ENCODE measurements around the gene WDR81. TPM values are rescaled to one million over a fixed set of nuclear protein-coding genes. Genes with fewer than 3 reads are reported as not detected.
"Not testable (repeated sequence)": the region's sequence is repeated elsewhere in the genome, so short reads cannot be mapped to it uniquely, and the experiment has no call there.

WDR81 gene
- total RNA-seq, 1 donor from 2014 or later, result 35.5 TPM

DNA sequence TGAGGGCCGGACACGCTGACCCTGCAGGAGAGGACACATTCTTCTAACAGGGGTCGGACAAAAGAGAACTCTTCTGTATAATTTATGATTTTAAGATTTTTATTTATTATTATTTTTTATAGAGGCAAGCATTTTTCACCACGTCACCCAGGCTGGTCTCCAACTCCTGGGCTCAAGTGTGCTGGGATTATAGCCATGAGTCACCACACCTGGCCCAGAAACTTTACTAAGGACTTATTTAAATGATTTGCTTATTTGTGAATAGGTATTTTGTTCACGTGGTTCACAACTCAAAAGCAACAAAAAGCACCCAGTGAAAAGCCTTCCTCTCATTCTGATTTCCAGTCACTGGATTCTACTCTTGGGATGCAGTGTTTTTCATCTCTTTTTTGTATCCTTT, 35.0 kb downstream of the WDR81 start:
- TF ChIP-seq, protein P1, sequence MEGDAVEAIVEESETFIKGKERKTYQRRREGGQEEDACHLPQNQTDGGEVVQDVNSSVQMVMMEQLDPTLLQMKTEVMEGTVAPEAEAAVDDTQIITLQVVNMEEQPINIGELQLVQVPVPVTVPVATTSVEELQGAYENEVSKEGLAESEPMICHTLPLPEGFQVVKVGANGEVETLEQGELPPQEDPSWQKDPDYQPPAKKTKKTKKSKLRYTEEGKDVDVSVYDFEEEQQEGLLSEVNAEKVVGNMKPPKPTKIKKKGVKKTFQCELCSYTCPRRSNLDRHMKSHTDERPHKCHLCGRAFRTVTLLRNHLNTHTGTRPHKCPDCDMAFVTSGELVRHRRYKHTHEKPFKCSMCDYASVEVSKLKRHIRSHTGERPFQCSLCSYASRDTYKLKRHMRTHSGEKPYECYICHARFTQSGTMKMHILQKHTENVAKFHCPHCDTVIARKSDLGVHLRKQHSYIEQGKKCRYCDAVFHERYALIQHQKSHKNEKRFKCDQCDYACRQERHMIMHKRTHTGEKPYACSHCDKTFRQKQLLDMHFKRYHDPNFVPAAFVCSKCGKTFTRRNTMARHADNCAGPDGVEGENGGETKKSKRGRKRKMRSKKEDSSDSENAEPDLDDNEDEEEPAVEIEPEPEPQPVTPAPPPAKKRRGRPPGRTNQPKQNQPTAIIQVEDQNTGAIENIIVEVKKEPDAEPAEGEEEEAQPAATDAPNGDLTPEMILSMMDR (IDR thresholded peaks at IDR 0.05; ENCODE audit: insufficient read depth, low read length, poor library complexity, severe bottlenecking), result no peak
- Histone ChIP-seq H3K36me3 (ENCODE audit: control insufficient read depth, insufficient read depth, low read length) (no peaks in the 10 kb centered on the region), H3K27me3 (ENCODE audit: control insufficient read depth, insufficient read depth, low read length) (no peaks in the 10 kb centered on the region), H3K4me3 (ENCODE audit: low read depth, low read length) (no peak overlapping the region)
- DNase-seq (ENCODE audit: low read depth), result no peak

DNA sequence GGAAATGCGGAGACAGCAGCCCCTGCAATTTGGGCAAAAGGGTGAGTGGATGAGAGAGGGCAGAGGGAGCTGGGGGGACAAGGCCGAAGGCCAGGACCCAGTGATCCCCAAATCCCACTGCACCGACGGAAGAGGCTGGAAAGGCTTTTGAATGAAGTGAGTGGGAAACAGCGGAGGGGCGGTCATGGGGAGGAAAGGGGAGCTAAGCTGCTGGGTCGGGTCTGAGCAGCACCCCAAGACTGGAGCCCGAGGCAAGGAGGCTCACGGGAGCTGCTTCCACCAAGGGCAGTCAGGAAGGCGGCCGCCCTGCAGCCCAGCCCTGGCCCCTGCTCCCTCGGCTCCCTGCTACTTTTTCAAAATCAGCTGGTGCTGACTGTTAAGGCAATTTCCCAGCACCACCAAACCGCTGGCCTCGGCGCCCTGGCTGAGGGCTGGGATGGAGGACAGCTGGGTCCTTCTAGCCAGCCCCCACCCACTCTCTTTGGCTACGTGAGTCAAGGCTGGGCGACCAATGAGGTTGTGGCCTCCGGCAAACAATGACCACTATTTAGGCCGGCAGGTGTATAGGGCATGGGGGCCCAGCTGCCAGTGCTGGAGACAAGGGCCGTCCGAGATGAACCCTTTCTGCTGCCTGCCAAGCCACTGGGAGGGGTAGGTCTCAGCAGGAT, 37.9 kb downstream of the WDR81 start:
- TF ChIP-seq, protein P1 (IDR thresholded peaks at IDR 0.05; ENCODE audit: insufficient read depth, low read length, poor library complexity, severe bottlenecking), result no peak
- DNase-seq (ENCODE audit: low read depth), result no peak
- Histone ChIP-seq H3K27me3 (ENCODE audit: control insufficient read depth, insufficient read depth, low read length) (no peaks in the 10 kb centered on the region), H3K4me3 (ENCODE audit: low read depth, low read length) (no peak overlapping the region), H3K36me3 (ENCODE audit: control insufficient read depth, insufficient read depth, low read length) (no peaks in the 10 kb centered on the region)

- Histone ChIP-seq H3K4me3 (ENCODE audit: low read depth, low read length) (no peak overlapping the region), H3K36me3 (ENCODE audit: control insufficient read depth, insufficient read depth, low read length) (no peaks in the 10 kb centered on the region), H3K27me3 (ENCODE audit: control insufficient read depth, insufficient read depth, low read length) (no peaks in the 10 kb centered on the region)
- TF ChIP-seq, protein P1 (IDR thresholded peaks at IDR 0.05; ENCODE audit: insufficient read depth, low read length, poor library complexity, severe bottlenecking), result no peak
- no peak for DNase-seq (ENCODE audit: low read depth)
Observed at GRCh38 chr17:1762901-1763898, 38.7 kb downstream of the WDR81 start.

DNA sequence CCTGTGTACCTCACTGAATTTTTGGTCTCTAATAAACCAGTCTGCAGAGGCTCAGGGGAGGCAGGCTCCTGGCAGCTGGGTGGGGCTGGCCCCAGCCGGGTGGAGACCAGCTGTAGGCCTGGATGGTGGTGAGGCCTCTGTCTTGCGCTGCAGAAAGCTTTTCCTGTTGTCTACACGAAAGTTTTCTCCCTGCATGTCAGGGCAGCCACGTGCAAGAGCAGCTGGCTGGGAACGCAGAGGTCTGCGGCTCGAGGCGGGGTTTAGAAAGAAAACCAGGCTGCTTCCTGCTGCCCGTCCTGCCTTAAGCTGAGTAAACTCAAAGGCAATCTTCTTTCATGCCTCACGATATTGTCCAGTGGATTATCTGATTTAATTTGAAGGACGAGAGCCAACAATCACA, 39.8 kb downstream of the WDR81 start:
- no peak for DNase-seq (ENCODE audit: low read depth)
- Histone ChIP-seq H3K4me3 (ENCODE audit: low read depth, low read length) (no peak overlapping the region), H3K36me3 (ENCODE audit: control insufficient read depth, insufficient read depth, low read length) (no peaks in the 10 kb centered on the region), H3K27me3 (ENCODE audit: control insufficient read depth, insufficient read depth, low read length) (no peaks in the 10 kb centered on the region)
- TF ChIP-seq, protein P1 (IDR thresholded peaks at IDR 0.05; ENCODE audit: insufficient read depth, low read length, poor library complexity, severe bottlenecking), result no peak

DNA sequence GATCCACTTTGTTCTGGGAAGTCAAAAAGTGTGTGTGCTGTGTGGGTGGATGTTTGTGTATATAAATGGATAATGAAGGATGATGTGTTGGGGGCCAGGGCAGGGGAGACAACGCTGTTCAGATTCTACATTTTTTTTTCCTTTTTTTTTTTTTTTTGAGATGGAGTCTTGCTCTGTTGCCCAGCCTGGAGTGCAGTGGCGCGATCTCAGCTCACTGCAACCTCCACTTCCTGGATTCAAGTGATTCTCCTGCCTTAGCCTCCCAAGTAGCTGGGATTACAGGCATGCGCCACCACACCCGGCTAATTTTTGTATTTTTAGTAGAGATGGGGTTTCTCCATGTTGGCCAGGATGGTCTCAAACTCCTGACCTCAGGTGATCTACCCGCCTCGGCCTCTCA, 40.2 kb downstream of the WDR81 start:
- DNase-seq (ENCODE audit: low read depth); H3K4me3 ChIP-seq (ENCODE audit: low read depth, low read length); H3K27me3 ChIP-seq (ENCODE audit: control insufficient read depth, insufficient read depth, low read length); H3K36me3 ChIP-seq (ENCODE audit: control insufficient read depth, insufficient read depth, low read length): not testable (repeated sequence)

GRCh38 chr17:1765576-1765975, 41.1 kb downstream of the WDR81 start:
- no peaks in the 10 kb centered on the region for H3K36me3 ChIP-seq (ENCODE audit: control insufficient read depth, insufficient read depth, low read length)
- DNase-seq (ENCODE audit: low read depth), result no peak
- TF ChIP-seq, protein P1 (IDR thresholded peaks at IDR 0.05; ENCODE audit: insufficient read depth, low read length, poor library complexity, severe bottlenecking), result no peak
- no peaks in the 10 kb centered on the region for H3K27me3 ChIP-seq (ENCODE audit: control insufficient read depth, insufficient read depth, low read length)
- no peak overlapping the region for H3K4me3 ChIP-seq (ENCODE audit: low read depth, low read length)

All from kidney epithelial cell (primary cell).